Neural cell (in vitro differentiated cells): ENCODE results near the gene DEAF1. TPM values are rescaled to one million over a fixed set of nuclear protein-coding genes. Genes with fewer than 3 reads are reported as not detected.

Source experiments
- H2AFZ ChIP-seq: fragments of 200-600, 300-800 bp; sonication (generic), shearing (Covaris generic); 2 replicates; pipeline ENCODE4 v1.6.0; 2014; ENCODE audit warnings: low read depth, mild to moderate bottlenecking, antibody characterized with exemption, low read length, moderate library complexity
- H3F3A ChIP-seq: fragments of 200-600 bp; shearing (Covaris generic); 2 replicates; pipeline ENCODE4 v1.6.1; 2016; ENCODE audit warnings: mild to moderate bottlenecking, moderate library complexity, mixed read lengths, antibody characterized with exemption, low read length; ENCODE audit not compliant: insufficient read depth, poor library complexity, severe bottlenecking
- H3K27ac ChIP-seq: fragments of 200-600, 300-800 bp; sonication (generic), shearing (Covaris generic); 2 replicates; pipeline ENCODE4 v1.5.1; 2014; ENCODE audit warnings: mild to moderate bottlenecking, low read length, moderate library complexity
- H3K27me3 ChIP-seq: fragments of 300-800, 200-600 bp; sonication (generic), shearing (Covaris generic); 2 replicates; pipeline ENCODE4 v1.6.0; 2014; ENCODE audit warnings: mild to moderate bottlenecking, low read depth, low read length, moderate library complexity; ENCODE audit not compliant: insufficient read depth
- H3K36me3 ChIP-seq: fragments of 300-800, 200-600 bp; sonication (generic), shearing (Covaris generic); 2 replicates; pipeline ENCODE4 v1.5.1; 2014; ENCODE audit warnings: mild to moderate bottlenecking, antibody characterized with exemption, low read length, moderate library complexity; ENCODE audit not compliant: insufficient read depth
- H3K4me2 ChIP-seq: fragments of 300-800, 200-600 bp; sonication (generic), shearing (Covaris generic); 2 replicates; pipeline ENCODE4 v1.6.0; 2014; ENCODE audit warnings: mild to moderate bottlenecking, low read length
- H3K4me3 ChIP-seq: fragments of 300-800, 200-600 bp; sonication (generic), shearing (Covaris generic); 2 replicates; pipeline ENCODE4 v1.5.1; 2014; ENCODE audit warnings: mild to moderate bottlenecking, low read length, moderate library complexity
- H3K79me2 ChIP-seq: fragments of 200-600 bp; shearing (Covaris generic); replicated peaks from 2 replicates; pipeline ENCODE4 v1.6.0; 2014; ENCODE audit warnings: mild to moderate bottlenecking, low read length, moderate library complexity; ENCODE audit not compliant: insufficient read depth
- H3K9ac ChIP-seq: fragments of 300-800, 200-600 bp; sonication (generic), shearing (Covaris generic); 2 replicates; pipeline ENCODE4 v1.6.1; 2016; ENCODE audit warnings: mild to moderate bottlenecking, low read length, mixed read lengths
- H3K9me2 ChIP-seq: fragments of 200-600 bp; shearing (Covaris generic); 2 replicates; pipeline ENCODE4 v1.6.1; 2016; ENCODE audit warnings: mild to moderate bottlenecking, low read length, mixed read lengths; ENCODE audit not compliant: insufficient read depth
- H3K9me3 ChIP-seq: fragments of 200-600, 300-800 bp; sonication (generic), shearing (Covaris generic); 2 replicates; pipeline ENCODE4 v1.6.1; 2016; ENCODE audit warnings: mild to moderate bottlenecking, mixed run types, low read length, moderate library complexity, mixed read lengths
- H4K20me1 ChIP-seq: fragments of 200-600 bp; shearing (Covaris generic); 2 replicates; pipeline ENCODE4 v1.6.1; 2016; ENCODE audit warnings: mild to moderate bottlenecking, mixed run types; ENCODE audit not compliant: insufficient read depth
- CTCF ChIP-seq: fragments of 450-650 bp; IDR thresholded peaks from 2 replicates; pipeline ENCODE4 v1.5.1; 2014; ENCODE audit warnings: antibody characterized with exemption, mild to moderate bottlenecking, moderate library complexity; ENCODE audit not compliant: poor library complexity, severe bottlenecking
- EP300 ChIP-seq: fragments of 450-650 bp; conservative IDR thresholded peaks from 2 replicates; pipeline ENCODE4 v1.6.1; 2014; ENCODE audit warnings: antibody characterized with exemption, mild to moderate bottlenecking, moderate library complexity; ENCODE audit not compliant: poor library complexity, severe bottlenecking
- EZH2 ChIP-seq: fragments of 200-600, 300-800 bp; shearing (Covaris generic), sonication (generic); IDR thresholded peaks from 2 replicates; pipeline ENCODE4 v1.6.1; 2014; ENCODE audit warnings: antibody characterized with exemption, low read length, borderline replicate concordance, mild to moderate bottlenecking; ENCODE audit not compliant: insufficient read depth, poor library complexity, severe bottlenecking
- MXI1 ChIP-seq: fragments of 450-650 bp; conservative IDR thresholded peaks from 2 replicates; pipeline ENCODE4 v1.6.1; 2014; ENCODE audit warnings: antibody characterized with exemption, mild to moderate bottlenecking; ENCODE audit not compliant: poor library complexity, severe bottlenecking
- POLR2AphosphoS5 ChIP-seq: IDR thresholded peaks from 2 replicates; pipeline ENCODE4 v1.6.1; 2012
- RAD21 ChIP-seq: fragments of 450-650 bp; conservative IDR thresholded peaks from 2 replicates; pipeline ENCODE4 v1.6.1; 2014; ENCODE audit warnings: antibody characterized with exemption, mild to moderate bottlenecking, moderate library complexity
- REST ChIP-seq: IDR thresholded peaks from 2 replicates; pipeline ENCODE4 v1.6.1; 2012; ENCODE audit warnings: borderline replicate concordance
- SMC3 ChIP-seq: fragments of 450-650 bp; conservative IDR thresholded peaks from 2 replicates; pipeline ENCODE4 v1.6.1; 2014; ENCODE audit warnings: antibody characterized with exemption, mild to moderate bottlenecking, moderate library complexity; ENCODE audit not compliant: poor library complexity
- TAF1 ChIP-seq: IDR thresholded peaks from 2 replicates; pipeline ENCODE4 v1.6.1; 2012; ENCODE audit warnings: low read depth
- polyA plus RNA-seq: library from polyadenylated mRNA; depleted of rRNA; stranded (reverse); fragments of >200 nt; gene quantifications from 2 replicates; pipeline ENCODE4 v1.2.3, GENCODE V29; 2014

The DEAF1 gene
- polyA plus RNA-seq, 1 donor from 2014 or later = 87.6 TPM

- H3F3A ChIP-seq = no peaks in the 10 kb centered on the region
- no peaks in the 10 kb centered on the region for H3K9me3 ChIP-seq
- no peak overlapping the region for H2AFZ ChIP-seq
- no peak overlapping the region for H3K9ac ChIP-seq
- H3K36me3 ChIP-seq = no peaks in the 10 kb centered on the region
- no peak for TF ChIP-seq REST
- no peak for TF ChIP-seq EP300
- TF ChIP-seq RAD21 = no peak
- no peak for TF ChIP-seq EZH2
- no peak for TF ChIP-seq MXI1
- TF ChIP-seq CTCF = no peak
- no peak for TF ChIP-seq SMC3
- no peak for TF ChIP-seq TAF1
- no peak for TF ChIP-seq POLR2AphosphoS5
- H3K4me2 ChIP-seq = no peak overlapping the region
- H3K27me3 ChIP-seq = no peaks in the 10 kb centered on the region
- no peak overlapping the region for H3K4me3 ChIP-seq
- H4K20me1 ChIP-seq = no peaks in the 10 kb centered on the region
- H3K27ac ChIP-seq = no peak overlapping the region
- H3K9me2 ChIP-seq = no peaks in the 10 kb centered on the region
- H3K79me2 ChIP-seq = no peaks in the 10 kb centered on the region
Measured at GRCh38 chr11:620201-620600, 74.8 kb downstream of the DEAF1 start.

- Histone ChIP-seq H2AFZ (no peak overlapping the region), H3K4me2 (no peak overlapping the region), H3K27ac (no peak overlapping the region), H3K9me3 (no peaks in the 10 kb centered on the region), H3F3A (no peaks in the 10 kb centered on the region), H3K36me3 (no peaks in the 10 kb centered on the region), H3K9ac (no peak overlapping the region), H3K79me2 (no peaks in the 10 kb centered on the region), H3K4me3 (no peak overlapping the region), H4K20me1 (no peaks in the 10 kb centered on the region), H3K9me2 (no peaks in the 10 kb centered on the region), H3K27me3 (no peaks in the 10 kb centered on the region)
- no peak for TF ChIP-seq REST
- no peak for TF ChIP-seq CTCF
- no peak for TF ChIP-seq POLR2AphosphoS5
Measured at GRCh38 chr11:619628-620050, 75.4 kb downstream of the DEAF1 start.
